Measurements from ENCODE around the gene BLOC1S4. TPM values are rescaled to one million over a fixed set of nuclear protein-coding genes. Genes with fewer than 3 reads are reported as not detected.
A peak's percentile ranks its signal among the peaks of the same experiment; 100 is the strongest.

Gene BLOC1S4
- total and polyA plus RNA-seq, 2 experiments from 2014 or later, result 22.7 to 27.3 TPM

GRCh38 chr4:6673660-6674499, 42.1 kb upstream of the BLOC1S4 start:
- WGBS, 2 experiments (ENCODE audit: low coverage in 1 of 2, low lambda C conversion rate in 2 of 2, missing lambda C conversion rate in 2 of 2), result 1 to 2% methylated on average over 81 to 83 of the region's 89 CpGs
- peaks cover 34% of the 10 kb centered on the region for H3K79me2 ChIP-seq (ENCODE audit: insufficient read depth)
- H3K27ac ChIP-seq, result peak overlapping the region; percentile 68
- no peaks in the 10 kb centered on the region; the same call in 1 of the 2 replicates for H4K20me1 ChIP-seq (ENCODE audit: insufficient read depth)
- H3K4me2 ChIP-seq (ENCODE audit: unreplicated experiment), result peak overlapping the region; percentile 87
- H3K36me3 ChIP-seq (ENCODE audit: low read depth), result no peaks in the 10 kb centered on the region
- H3K9me3 ChIP-seq (ENCODE audit: low read depth), result no peaks in the 10 kb centered on the region
- H3K9ac ChIP-seq, result peak overlapping the region; percentile 79
- peaks cover 15% of the 10 kb centered on the region for H3K4me1 ChIP-seq (ENCODE audit: insufficient read depth)
- no peak for TF ChIP-seq EZH2phosphoT487 (IDR thresholded peaks at IDR 0.05; ENCODE audit: insufficient read depth, low read depth)
- TF ChIP-seq EZH2 (IDR thresholded peaks at IDR 0.05; ENCODE audit: insufficient read depth, poor library complexity, severe bottlenecking), result no peak
- H3K4me3 ChIP-seq, result peak overlapping the region; percentile 84
- in situ Hi-C loops (cut with MboI), result no loop called here
- no peaks in the 10 kb centered on the region for H3K9me2 ChIP-seq (ENCODE audit: insufficient read depth)
- peak overlapping the region; percentile 100 for H2AFZ ChIP-seq
- peak; percentile 99 for DNase-seq
- H3K27me3 ChIP-seq (replicated peaks; ENCODE audit: insufficient read depth), result no peaks in the 10 kb centered on the region
- H3F3A ChIP-seq (ENCODE audit: insufficient read depth), result peaks cover 7% of the 10 kb centered on the region

GRCh38 chr4:6674500-6675149, 41.3 kb upstream of the BLOC1S4 start:
- peak overlapping the region; percentile 84 for H3K4me3 ChIP-seq
- H3K27ac ChIP-seq, result peak overlapping the region; percentile 68; the same call in 1 of the 2 replicates
- H2AFZ ChIP-seq, result peak overlapping the region; percentile 100
- DNase-seq, result peak; percentile 36
- peaks cover 34% of the 10 kb centered on the region for H3K79me2 ChIP-seq (ENCODE audit: insufficient read depth)
- 8% methylated on average over 40 of the region's 40 CpGs for WGBS, 2 experiments (ENCODE audit: low coverage in 1 of 2, low lambda C conversion rate in 2 of 2, missing lambda C conversion rate in 2 of 2)
- peak overlapping the region; percentile 79 for H3K9ac ChIP-seq
- no peak for TF ChIP-seq EZH2phosphoT487 (IDR thresholded peaks at IDR 0.05; ENCODE audit: insufficient read depth, low read depth)
- TF ChIP-seq EZH2 (IDR thresholded peaks at IDR 0.05; ENCODE audit: insufficient read depth, poor library complexity, severe bottlenecking), result no peak
- H3K27me3 ChIP-seq (replicated peaks; ENCODE audit: insufficient read depth), result no peaks in the 10 kb centered on the region
- H3K9me3 ChIP-seq (ENCODE audit: low read depth), result no peaks in the 10 kb centered on the region
- H4K20me1 ChIP-seq (ENCODE audit: insufficient read depth), result no peaks in the 10 kb centered on the region; the same call in 1 of the 2 replicates
- peak overlapping the region; percentile 87 for H3K4me2 ChIP-seq (ENCODE audit: unreplicated experiment)
- peaks cover 15% of the 10 kb centered on the region for H3K4me1 ChIP-seq (ENCODE audit: insufficient read depth)
- in situ Hi-C loops (cut with MboI), result no loop called here
- no peaks in the 10 kb centered on the region for H3K9me2 ChIP-seq (ENCODE audit: insufficient read depth)
- peaks cover 4% of the 10 kb centered on the region for H3F3A ChIP-seq (ENCODE audit: insufficient read depth)
- H3K36me3 ChIP-seq (ENCODE audit: low read depth), result no peaks in the 10 kb centered on the region

GRCh38 chr4:6676722-6677558, 39.0 kb upstream of the BLOC1S4 start:
- no peak for TF ChIP-seq EZH2phosphoT487 (IDR thresholded peaks at IDR 0.05; ENCODE audit: insufficient read depth, low read depth)
- TF ChIP-seq EZH2 (IDR thresholded peaks at IDR 0.05; ENCODE audit: insufficient read depth, poor library complexity, severe bottlenecking), result no peak
- no peak overlapping the region for H3K4me3 ChIP-seq
- no peaks in the 10 kb centered on the region for H3K36me3 ChIP-seq (ENCODE audit: low read depth)
- no peaks in the 10 kb centered on the region for H3K27me3 ChIP-seq (replicated peaks; ENCODE audit: insufficient read depth)
- DNase-seq, result no peak
- 93 to 97% methylated on average over 21 of the region's 21 CpGs for WGBS, 2 experiments (ENCODE audit: low coverage in 1 of 2, low lambda C conversion rate in 2 of 2, missing lambda C conversion rate in 2 of 2)
- no peak overlapping the region for H3K9ac ChIP-seq
- H3K9me3 ChIP-seq (ENCODE audit: low read depth), result no peaks in the 10 kb centered on the region
- peaks cover 15% of the 10 kb centered on the region for H3K4me1 ChIP-seq (ENCODE audit: insufficient read depth)
- H3F3A ChIP-seq (ENCODE audit: insufficient read depth), result peaks cover 4% of the 10 kb centered on the region
- no peak overlapping the region for H3K27ac ChIP-seq
- in situ Hi-C loops (cut with MboI), result no loop called here
- no peaks in the 10 kb centered on the region for H3K9me2 ChIP-seq (ENCODE audit: insufficient read depth)
- H3K79me2 ChIP-seq (ENCODE audit: insufficient read depth), result peaks cover 34% of the 10 kb centered on the region
- H3K4me2 ChIP-seq (ENCODE audit: unreplicated experiment), result peak overlapping the region; percentile 43
- H2AFZ ChIP-seq, result no peak overlapping the region
- no peaks in the 10 kb centered on the region; the same call in 1 of the 2 replicates for H4K20me1 ChIP-seq (ENCODE audit: insufficient read depth)

Data from GM23248 (cell line).